GM19452 (cell line): ENCODE results near the gene LDB3.
A peak's percentile ranks its signal among the peaks of the same experiment; 100 is the strongest.

ENCODE experiments used
- ATAC-seq: cut with Tn5 transposase; IDR thresholded peaks from one replicate; pipeline ENCODE4 v1.9.1; 2021; ENCODE audit not compliant: unreplicated experiment

Gene LDB3

DNA sequence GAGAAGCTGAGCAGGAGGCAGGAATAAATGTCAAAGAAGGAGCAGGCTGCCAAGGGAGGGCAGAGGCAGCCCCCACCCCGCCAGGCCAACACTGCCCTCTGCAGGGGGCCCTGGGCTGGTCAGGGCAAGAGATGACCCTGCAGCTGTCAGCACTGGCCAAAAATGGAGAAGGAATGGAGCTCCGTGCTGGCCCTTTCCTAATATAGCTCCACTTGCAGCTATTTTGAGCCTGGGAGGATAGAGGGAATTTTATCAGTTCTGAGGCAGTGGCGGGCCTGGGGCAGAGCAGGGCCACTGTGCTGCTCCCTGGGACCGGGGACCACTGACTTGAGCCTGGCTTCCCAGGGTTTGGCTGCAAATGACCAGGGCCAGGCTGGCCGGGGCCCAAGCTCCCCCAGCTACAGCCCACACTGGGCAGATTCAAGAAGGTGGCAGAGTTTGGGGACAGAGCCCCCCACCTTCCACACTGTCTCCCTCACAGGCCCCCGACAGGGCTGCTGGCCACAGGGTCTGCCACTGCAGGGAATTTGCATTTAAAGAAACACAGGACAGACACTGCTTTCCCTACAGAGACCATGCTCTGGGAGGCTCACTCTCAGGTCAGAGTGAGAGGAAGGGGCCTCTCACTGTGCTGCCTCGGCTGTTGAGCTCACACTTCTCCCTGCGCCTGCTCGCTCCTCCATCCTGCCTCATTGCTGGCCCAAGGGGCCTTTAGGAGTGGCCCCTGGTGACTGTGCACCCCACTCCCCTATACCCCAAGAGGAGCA is 16.2 kb downstream of the LDB3 start:
- ATAC-seq: no peak

DNA sequence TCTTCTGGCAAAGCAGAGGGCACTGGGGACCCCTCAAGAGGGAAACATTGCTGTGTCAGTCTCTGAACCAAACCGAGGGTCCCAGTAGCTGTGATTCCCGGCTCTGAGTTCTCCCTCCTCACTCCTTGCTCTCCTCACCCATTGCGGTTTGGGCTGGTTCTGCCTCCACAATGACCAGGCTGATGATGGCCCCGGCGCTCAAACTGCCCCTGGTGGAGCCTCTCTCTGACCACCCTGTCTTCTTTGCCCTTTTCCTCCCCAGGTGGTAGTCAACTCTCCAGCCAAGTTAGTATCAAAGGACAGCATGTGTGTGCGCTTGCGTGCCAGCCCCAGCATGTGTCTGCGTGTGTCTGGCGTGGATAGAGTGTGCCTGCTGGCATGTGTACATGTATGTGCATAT is 17.1 kb downstream of the LDB3 start:
- ATAC-seq: no peak

GRCh38 chr10:86685893-86686632 is 17.8 kb downstream of the LDB3 start:
- no peak for ATAC-seq

DNA sequence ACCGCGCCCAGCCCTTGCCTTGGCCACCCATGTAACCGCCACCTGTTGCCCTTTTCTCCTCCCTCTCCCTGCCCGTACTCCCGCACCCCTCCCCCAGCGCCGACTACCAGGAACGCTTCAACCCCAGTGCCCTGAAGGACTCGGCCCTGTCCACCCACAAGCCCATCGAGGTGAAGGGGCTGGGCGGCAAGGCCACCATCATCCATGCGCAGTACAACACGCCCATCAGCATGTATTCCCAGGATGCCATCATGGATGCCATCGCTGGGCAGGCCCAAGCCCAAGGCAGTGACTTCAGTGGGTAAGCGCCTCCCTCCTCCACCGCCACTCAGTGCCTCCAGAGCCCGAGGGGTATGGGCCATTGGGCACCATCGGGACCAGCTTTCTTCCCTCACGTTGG is 18.7 kb downstream of the LDB3 start:
- ATAC-seq: no peak

DNA sequence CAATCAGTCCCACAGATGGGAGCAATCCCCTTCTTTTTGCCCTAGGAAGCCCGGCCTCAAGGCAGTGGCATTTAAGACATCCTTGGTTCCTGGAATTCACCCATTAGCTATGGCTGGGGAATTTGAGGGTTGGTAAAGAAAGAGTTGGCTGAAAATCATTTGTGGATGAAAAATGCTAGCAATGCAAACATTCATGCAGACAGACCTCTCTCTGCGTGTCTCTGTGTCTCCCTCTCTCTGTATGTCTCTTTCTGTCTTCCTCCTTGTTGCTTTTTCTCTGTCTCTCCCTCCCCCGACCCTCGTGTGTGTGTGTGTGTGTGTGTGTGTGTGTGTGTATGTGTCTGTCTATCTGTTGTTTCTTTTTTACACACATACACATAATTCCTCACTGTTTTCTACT is 19.4 kb downstream of the LDB3 start:
- ATAC-seq: no peak

DNA sequence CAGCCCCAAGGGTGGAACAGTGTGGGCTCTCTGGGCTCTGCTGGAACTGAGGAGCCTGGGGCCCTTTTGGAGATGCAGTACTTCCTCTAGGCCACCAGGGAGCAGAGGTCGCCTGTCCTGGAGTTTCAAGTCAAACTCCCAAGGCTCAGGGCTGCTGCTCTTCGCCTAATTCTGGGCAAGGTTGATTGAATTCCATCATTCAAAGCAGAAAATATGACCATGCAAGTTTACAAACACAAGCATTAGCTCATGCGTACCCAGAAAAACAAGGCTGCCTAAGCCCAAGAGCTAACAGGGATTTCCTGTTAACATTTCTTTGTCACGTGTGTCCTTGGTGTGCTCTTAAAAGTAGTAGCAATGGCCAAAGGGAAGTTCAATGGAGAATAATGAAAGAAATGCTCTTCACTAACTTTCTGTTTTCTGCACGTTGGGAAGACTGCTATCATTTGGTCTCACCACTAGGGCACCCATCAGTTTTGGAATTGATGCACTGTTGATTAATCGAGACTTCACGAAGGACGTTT is 20.1 kb downstream of the LDB3 start:
- ATAC-seq: peak; percentile 89

- no peak for ATAC-seq
Observed at GRCh38 chr10:86689146-86689545, 20.8 kb downstream of the LDB3 start.

- ATAC-seq: no peak
Observed at GRCh38 chr10:86690231-86690630, 21.9 kb downstream of the LDB3 start.

DNA sequence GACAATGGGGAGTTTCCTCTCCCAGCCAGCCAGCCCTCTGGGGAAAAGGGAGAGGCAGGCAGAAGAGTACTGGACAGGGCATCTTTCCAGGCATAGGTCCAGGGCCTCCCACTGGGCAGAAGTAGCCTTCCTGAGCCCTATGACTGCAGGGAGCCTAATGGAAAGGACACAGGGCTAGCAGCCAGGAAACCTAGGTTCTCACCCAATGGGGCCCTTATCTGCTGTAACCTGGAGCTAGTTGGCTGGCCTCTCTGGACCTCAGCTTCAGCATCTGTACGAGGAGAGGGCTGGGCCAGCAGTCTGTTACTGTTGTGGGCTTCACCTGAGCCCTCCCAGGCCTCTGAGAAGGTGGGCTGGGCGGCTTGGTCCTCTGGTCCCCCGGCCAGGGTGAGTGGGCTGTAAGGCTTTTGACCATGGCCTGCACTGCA is 22.4 kb downstream of the LDB3 start:
- ATAC-seq: no peak

GRCh38 chr10:86691333-86692022 is 23.2 kb downstream of the LDB3 start:
- no peak for ATAC-seq

- no peak for ATAC-seq
Observed at GRCh38 chr10:86692023-86692514, 23.8 kb downstream of the LDB3 start.

DNA sequence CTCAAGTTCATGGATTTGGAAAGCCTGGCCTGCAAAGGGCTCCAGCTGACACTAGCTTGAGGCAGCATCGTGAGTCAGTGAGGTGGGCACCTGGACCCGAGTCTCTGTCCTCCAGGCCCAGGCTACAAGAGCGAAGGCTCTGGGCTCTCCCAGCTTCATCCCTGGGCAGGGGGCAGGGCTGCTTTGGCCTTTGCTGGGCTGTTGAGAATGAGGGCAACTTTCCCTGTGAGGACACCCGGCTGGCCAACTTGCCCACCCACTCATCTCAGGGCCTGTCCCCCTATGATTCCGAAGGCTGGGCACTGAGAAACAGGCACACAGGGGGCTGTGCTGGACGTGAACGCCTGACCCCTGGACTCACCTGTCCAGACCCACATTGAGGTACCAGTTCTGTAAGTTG is 24.4 kb downstream of the LDB3 start:
- no peak for ATAC-seq

GRCh38 chr10:86693275-86693674 is 25.0 kb downstream of the LDB3 start:
- ATAC-seq: no peak

DNA sequence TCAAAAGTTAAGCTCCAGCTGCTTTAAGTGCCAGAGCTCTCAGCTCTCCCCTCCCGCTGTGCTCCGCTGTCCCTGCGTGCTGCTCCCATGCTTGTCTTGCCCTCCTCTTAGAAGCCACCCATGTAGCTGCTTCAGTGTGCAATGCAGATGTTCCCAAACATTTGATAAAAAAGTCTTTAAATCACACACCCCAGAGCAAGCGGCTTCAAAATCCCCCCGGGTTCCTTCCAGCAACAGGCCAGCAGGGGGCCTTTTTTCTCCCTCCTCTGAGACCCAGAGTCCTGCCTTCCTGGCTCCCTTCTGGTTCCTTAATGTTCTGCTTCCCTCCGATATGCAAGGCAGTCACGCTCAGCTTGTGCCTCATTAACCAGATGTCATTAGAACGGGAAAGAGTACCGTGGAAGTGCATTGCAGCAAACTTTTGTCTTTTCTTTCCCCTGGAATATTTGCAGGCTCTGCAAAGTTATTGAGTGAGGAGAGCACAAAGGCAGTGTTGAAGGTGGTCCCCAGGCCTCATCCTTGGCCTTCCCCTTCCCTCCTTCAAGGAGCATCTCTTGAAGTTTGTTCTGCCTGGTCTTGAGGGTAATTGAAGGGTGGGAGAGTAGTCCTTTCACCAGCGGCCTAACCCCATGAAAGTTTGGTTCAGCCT is 25.5 kb downstream of the LDB3 start:
- no peak for ATAC-seq

DNA sequence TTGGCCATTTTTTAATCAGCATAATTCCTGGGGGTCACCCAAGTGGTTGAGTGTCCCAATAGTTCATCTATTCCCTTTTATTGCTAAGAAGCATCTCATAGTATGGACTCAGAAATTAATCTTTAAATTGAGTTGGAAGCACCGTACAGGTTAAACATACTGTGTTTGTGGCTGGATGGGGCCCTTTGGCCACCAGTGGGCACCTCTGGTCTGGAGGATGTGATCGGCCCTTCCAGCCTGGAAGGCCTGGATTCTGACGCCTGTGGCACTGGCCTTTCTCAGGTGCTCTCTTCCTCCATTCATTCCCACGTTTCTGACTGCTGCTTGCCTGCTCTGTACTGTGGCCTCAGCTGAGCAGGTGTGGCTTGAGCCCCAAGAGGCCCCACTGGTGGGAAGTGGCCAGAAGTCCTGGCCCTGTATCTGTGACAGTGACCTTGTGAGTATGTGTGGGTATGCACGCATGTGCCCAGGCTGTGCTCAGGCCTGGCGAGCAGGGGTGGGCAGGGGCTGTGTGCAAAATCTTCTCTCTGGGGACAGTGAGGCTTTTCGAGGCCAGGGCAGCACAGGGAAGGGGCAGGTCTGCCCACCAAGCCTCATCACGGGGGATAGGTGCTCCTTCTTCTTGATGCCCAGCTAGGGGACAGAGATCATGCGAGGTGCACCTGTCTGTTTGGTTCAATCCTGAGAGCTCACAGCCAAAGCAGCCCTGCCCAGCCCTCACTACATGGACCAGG is 30.1 kb downstream of the LDB3 start:
- no peak for ATAC-seq

DNA sequence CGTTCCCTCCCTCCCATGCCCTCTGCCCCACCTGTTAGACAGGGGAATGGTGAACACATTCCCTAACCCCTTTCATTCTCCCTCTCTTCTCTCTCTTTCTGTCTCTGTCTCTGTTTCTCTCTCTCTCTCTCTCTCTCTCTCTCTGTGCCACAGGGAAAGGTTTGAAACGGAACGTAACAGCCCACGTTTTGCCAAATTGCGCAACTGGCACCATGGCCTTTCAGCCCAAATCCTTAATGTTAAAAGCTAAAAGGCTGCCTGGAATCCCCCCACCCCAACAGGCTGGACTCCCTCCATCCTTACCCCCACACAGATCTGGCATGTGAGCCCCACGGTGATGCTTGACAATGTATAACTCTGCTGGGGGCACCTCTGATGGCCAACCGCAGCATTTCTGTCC is 30.8 kb downstream of the LDB3 start:
- ATAC-seq: no peak

DNA sequence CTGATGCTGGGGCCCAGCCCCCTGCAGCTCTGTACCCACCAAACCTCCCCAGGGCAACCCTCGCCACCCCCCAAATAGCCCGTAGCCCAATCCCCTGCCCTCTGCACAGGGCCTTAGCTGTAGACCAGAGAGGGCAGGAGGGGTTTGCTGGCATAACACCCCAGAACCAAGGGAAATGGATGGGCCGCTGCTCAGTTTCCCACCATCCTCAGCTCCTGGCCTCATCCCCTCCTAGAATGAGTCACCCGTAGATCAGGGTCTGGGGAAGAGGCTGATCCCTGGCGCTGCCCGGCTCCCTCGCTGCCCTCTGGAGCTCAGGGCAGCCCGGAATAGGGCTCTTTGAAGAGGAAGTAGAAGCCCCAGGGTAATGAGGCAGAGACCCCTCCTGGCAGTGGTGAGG is 31.2 kb downstream of the LDB3 start:
- no peak for ATAC-seq

DNA sequence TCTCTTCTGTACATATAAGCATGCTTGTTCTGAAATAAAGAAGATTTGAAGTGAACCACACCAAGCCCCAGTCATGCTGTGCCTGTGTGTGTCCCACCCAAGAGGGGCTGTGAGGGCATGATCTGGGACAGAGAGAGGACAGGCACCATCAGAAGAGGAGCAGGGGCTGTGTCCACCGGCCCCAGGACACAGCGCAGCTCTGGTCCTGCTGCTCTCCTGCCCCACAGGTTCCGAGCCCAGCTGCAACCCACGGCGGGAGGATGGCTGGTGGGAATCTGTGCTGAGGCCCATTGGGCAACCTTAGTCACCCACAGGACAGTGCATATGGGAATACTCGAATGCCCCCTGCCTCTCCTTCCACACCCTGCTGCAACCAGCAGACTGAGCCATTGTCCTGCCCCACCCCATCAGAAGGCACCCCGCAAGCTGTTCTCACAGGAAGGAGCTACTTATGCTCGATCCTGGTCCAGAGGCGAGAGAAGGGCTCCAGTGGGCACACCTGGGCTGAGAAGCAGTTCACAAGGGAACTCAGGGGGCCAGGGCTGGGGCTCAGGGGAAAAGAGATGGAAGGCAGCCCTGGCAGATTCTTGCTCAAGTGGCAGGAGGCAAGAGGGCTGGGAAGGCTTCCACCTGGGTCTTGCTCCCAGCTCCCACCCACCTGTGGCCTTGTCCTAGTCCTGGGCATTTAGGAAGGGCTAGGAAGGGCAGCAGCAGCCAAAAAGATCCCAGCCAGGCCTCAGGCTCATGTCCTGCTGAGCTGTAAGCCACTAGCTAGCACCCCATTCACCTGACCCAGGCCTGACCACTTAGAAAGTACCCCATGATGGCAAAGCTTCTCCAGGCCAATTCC is 31.9 kb downstream of the LDB3 start:
- no peak for ATAC-seq

DNA sequence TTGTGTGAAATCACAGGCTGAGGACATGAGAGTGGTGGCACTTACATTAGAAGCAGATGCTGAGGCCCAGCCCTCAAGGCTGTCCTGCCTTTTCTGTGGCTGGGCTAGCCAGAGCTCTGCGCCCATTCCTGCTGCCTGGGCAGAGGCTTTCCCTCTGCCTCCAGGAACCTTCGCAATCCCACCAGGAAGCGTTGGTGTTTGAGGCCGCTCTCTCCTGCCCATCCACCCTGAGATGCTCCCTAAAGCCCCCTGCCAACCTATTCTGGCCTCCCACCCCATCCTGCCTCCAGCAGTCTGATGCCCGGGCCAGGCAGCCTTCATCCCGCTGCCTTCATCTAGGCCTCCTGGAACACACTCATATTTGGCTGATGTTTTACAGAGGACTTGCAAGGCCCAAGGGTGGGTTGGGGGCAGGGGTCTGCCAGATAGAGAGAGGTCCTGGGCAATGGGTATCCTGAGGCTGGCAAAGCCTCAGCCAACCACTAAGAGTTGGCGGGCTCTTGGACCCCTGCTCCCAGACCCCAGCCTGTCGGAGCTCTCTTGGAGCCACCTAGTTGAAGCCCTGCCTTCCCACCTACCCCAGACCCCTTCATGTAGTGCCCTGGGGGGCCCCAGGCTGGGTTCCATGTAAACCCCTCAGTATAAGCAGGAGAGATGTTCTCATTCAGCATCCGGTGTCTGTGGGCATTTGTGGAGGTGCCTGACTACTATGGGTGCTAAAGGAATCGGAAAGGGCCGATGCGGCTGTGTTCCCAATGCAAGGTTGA is 32.7 kb downstream of the LDB3 start:
- no peak for ATAC-seq
